Mesodermal cell (in vitro differentiated cells): Measurements from ENCODE around the gene RNF39.

ENCODE experiments used
- H3K27ac ChIP-seq: 2 replicates; pipeline ENCODE4 v1.7.0; 2013; ENCODE audit warnings: mild to moderate bottlenecking, low read depth, low read length, moderate library complexity; ENCODE audit not compliant: severe bottlenecking
- H3K36me3 ChIP-seq: 2 replicates; pipeline ENCODE4 v1.7.1; 2013; ENCODE audit warnings: mild to moderate bottlenecking, low read length, moderate library complexity; ENCODE audit not compliant: control insufficient read depth, insufficient read depth
- H3K4me1 ChIP-seq: one replicate; pipeline ENCODE4 v1.7.1; 2013; ENCODE audit warnings: mild to moderate bottlenecking, low read length; ENCODE audit not compliant: insufficient read depth, control insufficient read depth, poor library complexity, severe bottlenecking
- H3K4me3 ChIP-seq: 2 replicates; pipeline ENCODE4 v1.7.0; 2013; ENCODE audit warnings: low read length, control low read depth, mild to moderate bottlenecking; ENCODE audit not compliant: insufficient read depth, poor library complexity, severe bottlenecking; ENCODE audit errors: extremely low read depth
- H3K9me3 ChIP-seq: 2 replicates; pipeline ENCODE4 v1.7.1; 2013; ENCODE audit warnings: mild to moderate bottlenecking, low read length, moderate library complexity; ENCODE audit not compliant: control insufficient read depth
- WGBS, 2 experiments: methylation state at CpG; one replicate each; pipeline ENCODE4 v1.1.5; 2013; ENCODE audit warnings: missing lambda C conversion rate in 2 of 2; ENCODE audit not compliant: insufficient coverage in 2 of 2; 5-methylcytosine and 5-hydroxymethylcytosine counted together

RNF39 gene

DNA sequence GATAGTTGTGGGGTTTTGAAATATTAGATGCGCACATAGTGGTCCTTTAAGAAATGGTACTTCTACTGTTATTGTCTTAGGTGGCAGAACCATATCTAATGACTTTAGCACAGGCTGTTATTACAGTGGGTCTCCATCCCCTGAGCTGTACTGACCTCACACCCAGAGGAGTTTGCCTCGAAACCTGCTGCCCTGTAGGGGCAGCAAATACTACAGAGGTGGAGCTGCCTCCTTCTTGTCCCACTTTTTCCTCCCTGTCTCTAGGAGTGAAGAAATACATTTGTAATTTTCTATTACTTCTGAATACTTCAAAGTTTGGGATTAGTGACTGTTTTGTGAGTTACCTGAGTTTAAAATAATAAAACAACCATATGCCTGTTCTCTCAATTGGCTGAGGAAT is 29.1 kb upstream of the RNF39 start:
- H3K27ac ChIP-seq: no peak overlapping the region
- 100% methylated on average over 1 of the region's 2 CpGs; no CpG with 5 or more reads in 1 of the 2 experiments for WGBS, 2 experiments
- no peaks in the 10 kb centered on the region for H3K36me3 ChIP-seq
- H3K9me3 ChIP-seq: no peaks in the 10 kb centered on the region
- no peak overlapping the region for H3K4me3 ChIP-seq
- peaks cover 5% of the 10 kb centered on the region for H3K4me1 ChIP-seq

DNA sequence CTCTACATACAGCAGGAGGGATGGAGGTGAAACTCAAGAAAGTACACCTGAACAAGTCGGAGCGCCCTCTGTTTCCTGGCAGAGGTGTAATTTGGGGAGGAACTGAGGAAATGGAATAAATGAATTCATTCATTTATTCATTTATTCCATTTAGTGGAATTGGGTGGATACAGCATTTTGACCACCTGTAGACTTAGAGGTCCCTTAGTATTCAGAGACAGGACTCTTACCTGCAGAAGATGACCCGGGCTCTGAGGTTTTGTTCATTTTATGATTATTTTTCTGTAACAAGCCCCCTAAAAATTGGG is 28.3 kb upstream of the RNF39 start:
- 20% methylated on average over 1 of the region's 3 CpGs; no CpG with 5 or more reads in 1 of the 2 experiments for WGBS, 2 experiments
- Histone ChIP-seq H3K4me1 (peaks cover 5% of the 10 kb centered on the region), H3K36me3 (no peaks in the 10 kb centered on the region), H3K9me3 (no peaks in the 10 kb centered on the region), H3K4me3 (no peak overlapping the region), H3K27ac (no peak overlapping the region)

DNA sequence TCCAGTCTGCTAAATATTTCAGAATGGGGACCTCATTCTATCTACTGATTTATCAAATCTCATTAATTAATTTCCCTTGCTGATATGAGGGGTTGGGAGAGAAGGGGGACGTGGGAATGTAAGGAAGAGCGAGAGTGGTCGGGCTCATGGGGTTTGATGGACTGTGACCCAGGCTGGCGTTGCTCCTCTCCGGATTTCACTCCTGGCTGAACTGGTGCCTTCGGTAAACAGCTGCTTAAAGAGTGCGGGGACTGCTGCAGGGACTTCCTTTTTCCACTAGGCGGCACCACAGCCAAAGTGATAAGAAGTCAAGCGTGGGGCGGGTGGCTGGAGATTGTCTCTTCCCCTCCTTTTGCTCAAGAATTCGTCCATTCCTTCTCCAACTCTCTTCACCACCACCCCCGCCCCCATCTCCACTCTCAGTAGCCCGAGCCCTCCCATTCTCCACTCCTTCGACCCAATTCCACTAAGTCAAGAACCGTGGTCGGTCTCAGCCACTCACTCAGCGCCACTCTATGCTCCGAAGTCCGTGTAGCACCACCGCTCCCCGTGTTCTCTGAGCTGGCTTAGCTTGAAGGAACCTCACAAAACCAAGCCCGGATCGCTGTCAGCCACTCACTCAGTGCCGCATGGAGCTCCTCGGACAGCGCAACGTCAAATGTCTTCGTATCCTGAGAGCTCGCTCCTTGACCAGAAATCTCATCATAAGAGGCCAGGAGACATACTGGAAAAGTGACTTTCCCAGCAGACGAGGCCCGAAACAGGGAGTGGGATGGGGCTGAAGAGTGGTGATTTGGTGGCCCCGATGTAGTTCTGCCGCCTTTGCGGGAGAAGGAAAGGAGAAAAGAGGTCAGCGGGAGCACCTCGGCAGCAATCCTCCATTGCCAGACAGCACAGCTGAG is 27.7 kb upstream of the RNF39 start:
- H3K36me3 ChIP-seq: no peaks in the 10 kb centered on the region
- 9 to 11% methylated on average over 23 to 36 of the region's 36 CpGs for WGBS, 2 experiments
- peaks cover 5% of the 10 kb centered on the region for H3K4me1 ChIP-seq
- H3K4me3 ChIP-seq: peak overlapping the region; percentile 22
- H3K27ac ChIP-seq: no peak overlapping the region
- no peaks in the 10 kb centered on the region for H3K9me3 ChIP-seq

DNA sequence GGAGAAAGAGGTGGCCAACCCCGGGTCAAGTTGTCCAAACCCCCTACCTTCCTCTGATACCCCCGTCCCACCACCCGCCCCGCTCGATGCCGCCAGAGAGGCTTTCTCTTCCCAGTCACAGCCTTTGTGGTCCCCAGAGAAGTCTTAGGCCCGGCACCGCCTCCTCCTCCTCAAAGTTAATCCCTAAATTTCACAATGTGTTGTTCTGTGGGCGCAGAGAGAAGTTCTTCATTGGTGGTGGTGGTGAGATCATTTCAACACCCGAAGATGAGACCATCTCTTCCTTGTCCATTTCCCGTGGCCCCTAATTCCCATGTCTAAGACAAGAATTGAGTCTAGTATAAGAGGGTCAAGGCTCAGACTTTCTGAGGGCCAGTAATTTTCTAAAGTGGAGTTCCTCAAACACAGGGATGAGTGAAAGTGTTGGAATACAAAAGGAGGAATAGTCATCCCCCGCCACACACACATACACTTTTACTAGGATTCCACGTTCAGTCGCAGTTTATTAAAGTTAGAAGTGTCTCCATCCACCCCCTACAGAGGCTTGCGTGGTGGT is 26.9 kb upstream of the RNF39 start:
- H3K4me1 ChIP-seq: peaks cover 5% of the 10 kb centered on the region
- H3K4me3 ChIP-seq: peak overlapping the region; percentile 33
- H3K9me3 ChIP-seq: no peaks in the 10 kb centered on the region
- no peaks in the 10 kb centered on the region for H3K36me3 ChIP-seq
- 18 to 23% methylated on average over 7 of the region's 15 CpGs for WGBS, 2 experiments
- H3K27ac ChIP-seq: no peak overlapping the region

DNA sequence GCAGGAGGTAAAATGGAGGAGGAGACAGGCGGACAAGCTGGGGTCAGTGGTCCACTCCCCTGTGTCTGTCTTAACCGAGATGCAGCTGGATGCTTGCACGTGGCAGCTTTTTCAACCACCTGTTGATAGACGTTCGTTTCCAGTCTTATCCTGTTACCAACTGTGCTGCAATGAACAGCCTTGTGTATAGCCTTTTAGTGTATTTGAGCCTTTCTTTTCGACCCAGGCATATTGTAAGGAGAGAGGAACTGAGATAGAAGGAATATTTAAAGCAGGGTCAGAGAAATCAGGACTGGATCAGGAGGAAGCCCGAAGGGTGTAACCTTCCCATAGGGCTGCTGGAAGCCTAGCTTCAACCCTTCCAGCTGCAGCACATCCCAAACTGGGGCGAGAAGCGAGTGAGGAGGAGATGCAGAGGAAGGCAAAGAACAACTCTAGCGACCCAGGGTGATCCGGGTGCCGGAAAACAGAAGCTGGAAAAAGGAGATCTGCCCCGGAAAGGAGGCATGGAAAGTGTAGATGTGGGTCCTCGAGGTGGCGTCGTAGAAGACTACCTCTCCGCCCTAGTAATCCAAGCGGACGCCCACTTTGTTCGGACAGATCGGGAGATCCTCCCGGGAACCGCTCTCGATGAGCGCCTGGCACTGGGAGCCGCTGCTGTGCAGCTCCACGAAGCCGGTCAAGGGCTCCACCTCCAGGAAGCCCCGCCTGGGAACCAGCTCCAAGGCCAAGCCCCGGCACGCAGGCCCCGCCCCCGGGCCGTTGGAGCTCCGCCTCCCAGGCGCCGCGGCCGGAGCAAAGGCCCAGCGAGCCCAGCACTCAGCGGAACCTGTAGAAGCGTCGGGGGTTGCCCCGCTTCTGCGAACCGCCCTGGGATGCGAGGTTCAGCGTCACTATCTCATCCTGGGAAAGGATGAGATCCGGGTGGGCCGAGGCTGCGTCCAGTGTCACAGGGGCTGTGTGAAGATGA is 26.2 kb upstream of the RNF39 start:
- Histone ChIP-seq H3K4me1 (peaks cover 5% of the 10 kb centered on the region), H3K27ac (no peak overlapping the region), H3K36me3 (no peaks in the 10 kb centered on the region), H3K9me3 (no peaks in the 10 kb centered on the region), H3K4me3 (peak overlapping the region; percentile 33)
- WGBS, 2 experiments: 3 to 4% methylated on average over 37 to 39 of the region's 51 CpGs

DNA sequence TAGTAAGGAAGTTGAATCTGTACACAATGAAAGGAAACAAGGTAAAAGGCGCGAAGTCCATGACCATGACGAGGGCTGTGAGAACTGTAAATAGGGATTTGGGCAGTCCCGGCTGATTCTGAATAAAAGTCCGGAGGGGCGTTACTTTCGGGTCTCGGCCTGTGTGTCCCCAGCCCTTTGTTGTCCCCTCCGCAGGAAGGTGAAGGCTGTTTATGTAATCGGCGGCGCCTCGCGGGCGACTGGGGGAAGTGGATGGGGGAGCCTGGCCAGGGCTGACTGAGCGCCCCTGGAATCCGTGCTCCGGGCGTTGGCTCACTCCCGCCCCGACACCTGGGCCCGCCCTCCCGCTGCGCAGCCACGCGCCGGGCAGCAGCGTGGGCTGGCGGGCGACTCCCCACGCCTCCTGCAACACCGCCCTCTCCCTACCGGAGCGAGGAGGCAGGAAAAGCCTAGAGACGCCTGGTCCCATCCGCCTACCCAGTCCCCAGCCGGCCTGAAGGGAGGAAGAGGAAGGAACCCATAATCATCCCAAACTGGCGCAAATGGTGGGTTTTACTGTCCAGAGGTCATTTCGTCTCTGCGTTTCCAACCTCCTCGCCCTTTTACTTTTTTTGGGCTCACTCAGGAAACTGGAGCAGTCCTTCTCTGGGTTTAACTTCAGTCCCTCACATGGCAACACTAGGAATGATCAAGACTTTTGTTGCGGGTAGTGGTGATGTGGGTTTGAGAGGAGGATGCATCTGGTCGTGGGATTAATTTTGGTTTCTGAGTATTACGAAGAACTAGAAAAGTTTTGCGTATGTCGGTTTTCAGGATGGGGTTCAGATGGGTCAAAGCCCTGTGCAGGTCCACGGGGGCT is 25.2 kb upstream of the RNF39 start:
- H3K36me3 ChIP-seq: no peaks in the 10 kb centered on the region
- WGBS, 2 experiments: 3 to 7% methylated on average over 22 to 34 of the region's 47 CpGs
- peak overlapping the region; percentile 21 for H3K4me3 ChIP-seq
- no peak overlapping the region for H3K27ac ChIP-seq
- H3K9me3 ChIP-seq: no peaks in the 10 kb centered on the region
- peaks cover 5% of the 10 kb centered on the region for H3K4me1 ChIP-seq

DNA sequence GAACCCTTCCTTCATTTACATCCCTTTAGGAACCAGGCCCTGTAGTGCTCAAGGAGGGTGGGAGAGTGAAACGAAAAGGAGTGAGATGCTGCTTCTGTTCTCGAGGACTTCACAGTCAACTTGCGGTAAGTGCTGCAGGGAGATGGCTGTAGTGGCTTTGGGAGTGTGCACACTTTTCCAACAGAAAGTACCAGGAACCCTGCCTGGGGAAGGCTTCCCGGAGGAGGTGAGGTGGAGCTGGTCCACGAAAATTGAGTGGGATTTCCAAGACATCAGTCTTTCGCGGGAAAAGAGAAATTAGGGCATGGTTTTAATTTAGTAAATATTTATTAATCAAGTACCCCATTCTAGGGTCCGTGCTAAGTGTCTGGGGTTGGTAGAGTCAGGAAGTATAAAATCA is 24.6 kb upstream of the RNF39 start:
- H3K27ac ChIP-seq: no peak overlapping the region
- H3K4me1 ChIP-seq: peaks cover 5% of the 10 kb centered on the region
- 27 to 38% methylated on average over 2 to 3 of the region's 8 CpGs for WGBS, 2 experiments
- H3K4me3 ChIP-seq: no peak overlapping the region
- H3K36me3 ChIP-seq: no peaks in the 10 kb centered on the region
- H3K9me3 ChIP-seq: no peaks in the 10 kb centered on the region

DNA sequence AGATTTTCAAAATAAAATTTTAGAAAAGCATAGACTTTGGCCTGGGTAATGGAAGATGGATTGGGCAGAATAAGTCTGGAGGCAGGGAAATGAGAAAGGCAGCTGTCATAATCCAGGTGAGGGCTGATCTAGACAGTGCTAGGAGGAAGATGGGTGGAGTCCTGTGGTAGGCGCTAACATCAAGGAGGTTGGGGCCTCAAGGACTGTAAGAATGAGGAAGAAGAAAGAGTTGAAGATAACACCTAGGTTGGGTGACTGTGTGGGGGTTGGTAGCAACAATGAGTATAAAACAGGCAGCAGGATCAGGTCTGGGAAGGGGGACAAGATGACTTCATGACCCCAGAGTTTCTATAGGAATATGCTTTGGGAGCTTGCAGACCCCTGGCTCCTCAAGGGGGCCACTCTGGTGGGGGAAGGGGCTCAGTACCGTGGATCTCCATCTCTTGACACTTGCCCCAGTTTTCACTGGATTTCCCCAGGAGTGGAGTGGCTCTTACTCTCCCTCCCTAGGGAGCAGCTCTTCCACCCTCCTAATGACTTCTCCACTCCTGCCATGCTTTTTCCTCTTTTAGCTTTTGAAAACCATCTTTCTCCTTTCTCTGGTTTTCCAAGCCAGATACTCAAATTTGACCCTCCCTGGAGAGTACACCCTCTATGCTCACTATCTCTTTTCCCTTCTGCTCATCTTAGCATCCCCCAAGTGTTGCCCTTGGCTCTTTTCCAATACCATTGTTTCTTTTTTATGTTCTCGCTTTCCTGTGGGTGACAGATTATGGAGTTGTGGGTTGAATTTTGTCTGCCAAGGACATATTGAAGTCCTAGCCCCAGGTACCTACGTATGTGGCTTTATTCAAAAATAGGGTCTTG is 22.6 kb upstream of the RNF39 start:
- no peak overlapping the region for H3K27ac ChIP-seq
- no peak overlapping the region for H3K4me3 ChIP-seq
- WGBS, 2 experiments: 86 to 95% methylated on average over 2 to 4 of the region's 4 CpGs
- no peaks in the 10 kb centered on the region for H3K9me3 ChIP-seq
- peaks cover 5% of the 10 kb centered on the region for H3K4me1 ChIP-seq
- H3K36me3 ChIP-seq: no peaks in the 10 kb centered on the region

DNA sequence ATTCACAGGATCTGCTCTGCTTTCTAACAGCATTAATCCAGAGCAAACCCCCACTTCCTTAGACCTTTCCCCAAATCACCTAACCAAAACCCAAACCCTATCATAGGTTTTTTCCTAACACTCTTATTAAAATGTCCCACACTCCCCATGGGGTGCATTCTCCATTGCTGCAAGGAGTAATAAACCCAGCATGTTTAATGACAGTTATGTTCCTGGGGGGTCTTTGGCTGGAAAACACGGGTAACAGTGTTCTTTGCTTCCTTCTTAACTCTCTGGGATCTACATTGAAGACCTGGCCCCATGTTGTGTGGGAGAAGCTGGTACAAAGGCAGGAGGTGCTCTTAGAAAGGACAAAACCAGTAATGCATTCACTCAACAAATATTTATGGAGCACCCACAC is 21.3 kb upstream of the RNF39 start:
- WGBS, 2 experiments: no CpG with 5 or more reads among the region's 1 CpG
- H3K27ac ChIP-seq: no peak overlapping the region
- H3K36me3 ChIP-seq: no peaks in the 10 kb centered on the region

More for the DNA sequence above, 21.3 kb upstream of the RNF39 start:
- H3K9me3 ChIP-seq: no peaks in the 10 kb centered on the region
- no peak overlapping the region for H3K4me3 ChIP-seq
- H3K4me1 ChIP-seq: peaks cover 5% of the 10 kb centered on the region
